ENCODE data around the gene DNAJB8.

Gene DNAJB8

DNA sequence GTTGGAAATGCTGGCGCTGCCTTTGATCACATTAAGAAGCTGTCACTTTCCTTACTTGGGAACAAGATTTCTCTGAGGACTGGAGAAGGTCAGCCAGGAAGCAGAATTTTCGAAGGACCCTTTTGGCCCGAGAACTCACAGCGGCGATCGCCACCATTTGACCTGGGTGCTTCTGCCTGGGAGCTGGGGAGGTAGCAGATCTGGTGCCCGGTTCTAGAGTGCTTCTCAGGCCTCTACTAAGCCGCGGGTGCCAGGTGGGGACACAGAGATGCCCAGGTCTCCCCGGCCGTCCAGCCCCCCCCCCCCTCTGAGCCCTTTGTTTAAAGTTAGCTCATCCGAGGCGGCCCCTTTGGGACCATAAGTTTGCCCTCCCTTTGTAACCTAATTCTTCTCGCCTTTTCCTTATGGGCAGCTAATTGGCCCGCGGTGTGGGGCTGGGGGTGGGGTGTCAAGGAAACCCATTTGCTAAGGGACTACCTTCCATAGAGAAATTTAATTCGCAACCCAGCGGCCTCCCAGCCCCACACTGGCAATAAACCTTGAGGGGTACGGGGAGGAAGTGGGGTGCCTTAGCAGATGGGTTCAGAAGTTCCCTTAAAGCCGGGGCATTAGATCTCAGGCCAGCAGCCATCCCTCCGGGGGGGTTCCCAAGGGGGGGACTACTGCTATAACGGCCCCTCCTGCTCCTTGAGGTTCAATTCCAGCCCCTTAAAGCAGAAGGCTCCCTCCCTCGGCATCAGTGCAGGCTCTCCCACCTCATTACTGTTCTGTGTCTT, 24.4 kb upstream of the DNAJB8 start:
- H3K36me3 Mint-ChIP-seq, result peaks cover 0 to 1% of the 10 kb centered on the region in 2 donors
- H3K27ac Mint-ChIP-seq, result peak overlapping the region; percentile 65
- ATAC-seq (replicated peaks), result no peak
- DNase-seq, result no peak
- H3K27me3 Mint-ChIP-seq, result peaks cover 62 to 87% of the 10 kb centered on the region in 2 donors
- peak overlapping the region in 1 of 2 donors; percentile 66 for H3K4me3 Mint-ChIP-seq
- H3K4me1 Mint-ChIP-seq, result peaks cover 33 to 64% of the 10 kb centered on the region in 2 donors
- no peaks in the 10 kb centered on the region for H3K9me3 Mint-ChIP-seq

DNA sequence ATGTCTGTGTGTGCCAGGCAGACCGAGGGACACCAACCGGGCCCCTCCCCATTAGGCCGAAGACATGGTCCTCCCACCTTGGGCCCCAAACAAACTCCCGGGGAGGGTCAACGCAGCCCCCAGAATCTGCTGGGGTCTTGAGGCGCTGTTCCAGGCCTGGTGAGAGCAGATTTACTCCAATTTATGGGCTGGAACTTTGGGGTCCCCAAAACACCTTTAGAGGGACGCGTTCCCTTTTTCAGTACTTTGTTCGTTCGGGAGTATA, 23.9 kb upstream of the DNAJB8 start:
- no peak for ATAC-seq (replicated peaks)
- no peak for DNase-seq
- Mint-ChIP-seq H3K4me3 (peak overlapping the region in 1 of 2 donors; percentile 12), H3K27ac (no peak overlapping the region), H3K36me3 (peaks cover 0 to 2% of the 10 kb centered on the region in 2 donors), H3K27me3 (peaks cover 62 to 87% of the 10 kb centered on the region in 2 donors), H3K4me1 (peaks cover 33 to 66% of the 10 kb centered on the region in 2 donors), H3K9me3 (no peaks in the 10 kb centered on the region)

DNA sequence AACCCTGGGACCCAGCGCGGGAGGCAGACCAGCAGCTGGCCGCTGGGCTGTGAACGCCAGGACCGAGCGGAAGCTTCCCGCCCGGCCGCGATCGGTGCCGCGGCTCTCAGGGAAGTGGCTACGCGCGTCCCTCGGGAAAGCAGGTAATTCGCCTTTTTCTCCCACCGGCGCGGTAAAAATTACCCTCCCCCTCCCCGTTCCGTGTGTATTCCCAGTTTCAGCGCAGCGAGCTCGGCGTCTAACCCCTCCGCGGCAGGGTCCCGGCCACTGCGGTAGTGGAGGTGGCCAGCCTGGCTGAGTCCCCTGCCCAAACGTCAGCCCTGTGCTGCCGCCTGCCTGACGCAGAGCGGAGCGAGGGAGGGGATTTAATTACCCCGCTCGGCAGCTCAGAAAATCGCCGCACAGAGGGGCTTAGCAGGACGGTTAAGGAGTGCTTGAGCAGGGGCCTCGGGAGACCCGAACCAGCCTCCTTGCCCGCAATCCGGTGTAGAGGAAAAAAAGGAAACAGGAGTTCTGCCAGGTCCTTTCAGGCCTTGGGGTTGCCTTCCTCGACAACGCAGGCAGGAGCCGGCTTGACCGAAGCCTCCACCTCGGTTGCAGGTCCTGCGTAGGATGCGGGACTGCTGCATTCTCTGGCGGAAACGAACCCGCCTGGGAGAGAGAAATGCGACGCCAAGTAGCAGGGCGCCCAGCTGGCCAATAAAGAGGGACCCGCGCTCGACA, 23.4 kb upstream of the DNAJB8 start:
- peaks cover 64 to 87% of the 10 kb centered on the region in 2 donors for H3K27me3 Mint-ChIP-seq
- H3K4me3 Mint-ChIP-seq, result peak overlapping the region; percentile 78 to 84
- peaks cover 0 to 2% of the 10 kb centered on the region in 2 donors for H3K36me3 Mint-ChIP-seq
- H3K9me3 Mint-ChIP-seq, result no peaks in the 10 kb centered on the region
- DNase-seq (no peak), ATAC-seq (replicated peaks) (no peak)
- H3K4me1 Mint-ChIP-seq, result peaks cover 33 to 66% of the 10 kb centered on the region in 2 donors
- peak overlapping the region; percentile 84 for H3K27ac Mint-ChIP-seq

GRCh38 chr3:128489674-128489926, 22.9 kb upstream of the DNAJB8 start:
- ATAC-seq (replicated peaks), result no peak
- Mint-ChIP-seq H3K4me3 (peak overlapping the region; percentile 78 to 84), H3K27me3 (peaks cover 64 to 87% of the 10 kb centered on the region in 2 donors), H3K27ac (peak overlapping the region; percentile 84), H3K9me3 (no peaks in the 10 kb centered on the region), H3K36me3 (peaks cover 0 to 2% of the 10 kb centered on the region in 2 donors), H3K4me1 (peaks cover 33 to 66% of the 10 kb centered on the region in 2 donors)
- DNase-seq, result no peak

- DNase-seq (no peak), ATAC-seq (replicated peaks) (peak in 1 of 2 donors; percentile 5)
- H3K27me3 Mint-ChIP-seq, result peaks cover 63 to 87% of the 10 kb centered on the region in 2 donors
- H3K4me3 Mint-ChIP-seq, result peak overlapping the region; percentile 78 to 84
- H3K27ac Mint-ChIP-seq, result no peak overlapping the region
- H3K4me1 Mint-ChIP-seq, result peaks cover 33 to 67% of the 10 kb centered on the region in 2 donors
- no peaks in the 10 kb centered on the region for H3K9me3 Mint-ChIP-seq
- peaks cover 0 to 2% of the 10 kb centered on the region in 2 donors for H3K36me3 Mint-ChIP-seq
Measured at GRCh38 chr3:128488991-128489673, 22.4 kb upstream of the DNAJB8 start.

- peaks cover 65 to 87% of the 10 kb centered on the region in 2 donors for H3K27me3 Mint-ChIP-seq
- H3K27ac Mint-ChIP-seq, result peak overlapping the region; percentile 20
- peak overlapping the region; percentile 77 to 84 for H3K4me3 Mint-ChIP-seq
- H3K36me3 Mint-ChIP-seq, result peaks cover 0 to 2% of the 10 kb centered on the region in 2 donors
- no peaks in the 10 kb centered on the region for H3K9me3 Mint-ChIP-seq
- no peak for DNase-seq
- peaks cover 38 to 71% of the 10 kb centered on the region in 2 donors for H3K4me1 Mint-ChIP-seq
- ATAC-seq (replicated peaks), result no peak
Measured at GRCh38 chr3:128488636-128488990, 21.9 kb upstream of the DNAJB8 start.

DNA sequence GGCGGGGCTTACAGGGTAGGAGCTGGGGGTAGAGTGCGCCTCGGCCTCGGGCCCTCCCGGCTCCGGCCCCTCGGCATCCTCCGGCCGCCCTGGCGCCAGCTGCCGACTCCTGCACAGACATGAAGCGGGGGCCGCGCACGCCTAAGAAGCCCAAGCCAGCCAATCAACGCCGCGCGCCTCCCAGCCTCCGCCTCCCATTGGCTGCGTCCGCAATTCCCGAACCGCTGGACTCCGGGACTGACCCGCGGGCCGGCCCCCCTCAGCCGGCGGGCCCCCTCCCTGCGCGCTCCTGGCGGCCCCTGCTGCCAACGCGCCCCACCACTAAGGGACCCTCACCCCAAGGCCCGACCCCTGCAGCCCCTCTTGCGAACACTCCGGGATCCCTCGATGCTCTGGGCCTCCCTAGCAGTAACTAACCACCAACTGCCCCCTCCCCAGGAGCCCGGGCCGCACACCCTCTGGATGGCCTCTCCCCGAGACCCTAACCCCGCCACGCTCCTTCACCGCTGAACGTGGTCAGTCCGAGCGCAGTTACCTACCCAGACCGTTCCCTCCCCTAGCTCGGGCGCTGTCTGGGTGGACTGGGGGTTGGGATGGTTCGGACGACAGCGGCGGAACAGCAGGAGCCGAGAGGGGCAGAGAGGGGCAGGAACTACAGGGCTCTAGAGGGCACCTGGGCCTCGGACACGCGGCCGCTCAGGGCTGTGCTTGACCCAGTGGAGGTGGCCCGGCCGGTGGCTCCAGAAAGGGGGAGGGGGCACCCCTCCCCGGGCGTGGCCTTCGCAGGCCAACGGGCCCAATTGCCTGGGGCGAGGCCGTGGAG, 21.3 kb upstream of the DNAJB8 start:
- Mint-ChIP-seq H3K9me3 (no peaks in the 10 kb centered on the region), H3K27me3 (peaks cover 67 to 88% of the 10 kb centered on the region in 2 donors), H3K27ac (peak overlapping the region; percentile 25), H3K36me3 (peaks cover 0 to 2% of the 10 kb centered on the region in 2 donors), H3K4me1 (peaks cover 39 to 73% of the 10 kb centered on the region in 2 donors), H3K4me3 (peak overlapping the region; percentile 84 to 88)
- DNase-seq (no peak), ATAC-seq (replicated peaks) (peak; percentile 41 to 44)

GRCh38 chr3:128487538-128487812, 20.8 kb upstream of the DNAJB8 start:
- H3K27me3 Mint-ChIP-seq, result peaks cover 72 to 93% of the 10 kb centered on the region in 2 donors
- no peak for DNase-seq
- peaks cover 41 to 75% of the 10 kb centered on the region in 2 donors for H3K4me1 Mint-ChIP-seq
- peak overlapping the region; percentile 66 for H3K27ac Mint-ChIP-seq
- peak in 1 of 2 donors; percentile 8 for ATAC-seq (replicated peaks)
- peaks cover 0 to 2% of the 10 kb centered on the region in 2 donors for H3K36me3 Mint-ChIP-seq
- H3K4me3 Mint-ChIP-seq, result peak overlapping the region; percentile 84 to 88
- no peaks in the 10 kb centered on the region for H3K9me3 Mint-ChIP-seq

DNA sequence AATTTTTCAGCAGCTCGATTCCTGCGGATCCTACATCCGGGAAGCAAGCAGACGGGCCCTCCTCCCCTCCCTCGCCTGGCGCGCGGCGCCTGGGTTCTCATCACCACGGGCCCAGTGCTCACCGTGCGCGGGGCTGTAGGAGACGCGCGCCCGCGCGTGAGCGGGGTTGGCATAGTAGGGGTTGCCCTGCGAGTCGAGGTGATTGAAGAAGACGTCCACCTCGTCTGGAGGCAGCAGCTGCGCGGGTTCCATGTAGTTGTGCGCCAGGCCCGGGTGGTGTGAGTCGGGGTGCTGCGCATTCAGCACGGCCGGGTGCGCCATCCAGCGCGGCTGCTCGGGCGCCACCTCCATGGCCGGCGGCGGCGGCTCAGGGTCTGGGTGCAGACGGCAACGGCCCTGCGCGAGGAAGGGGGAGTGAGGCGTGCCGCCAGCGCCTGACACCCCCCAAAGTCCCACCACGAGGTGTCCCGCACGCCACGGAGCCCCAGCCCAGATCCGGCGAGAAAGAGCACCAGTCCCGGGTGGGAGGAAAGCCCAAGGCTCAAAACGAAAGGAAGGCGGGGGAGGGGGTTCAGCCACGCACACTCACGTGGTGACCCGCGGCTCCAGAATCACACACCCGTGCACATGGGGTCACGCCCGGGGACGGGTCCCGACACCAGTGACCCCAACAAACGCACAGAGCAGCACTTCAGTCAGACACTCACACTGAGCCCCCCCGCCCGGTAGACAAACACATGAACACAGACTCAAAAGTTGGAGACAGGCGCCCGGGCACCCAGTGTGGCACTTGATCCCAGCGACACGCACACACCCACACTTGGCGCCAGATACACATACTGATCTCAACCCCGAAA, 20.2 kb upstream of the DNAJB8 start:
- no peak for DNase-seq
- Mint-ChIP-seq H3K4me1 (peaks cover 38 to 71% of the 10 kb centered on the region in 2 donors), H3K4me3 (peak overlapping the region; percentile 84 to 88), H3K27me3 (peaks cover 77 to 96% of the 10 kb centered on the region in 2 donors), H3K27ac (peak overlapping the region; percentile 66), H3K36me3 (peaks cover 0 to 2% of the 10 kb centered on the region in 2 donors), H3K9me3 (no peaks in the 10 kb centered on the region)
- ATAC-seq (replicated peaks), result peak in 1 of 2 donors; percentile 20

DNA sequence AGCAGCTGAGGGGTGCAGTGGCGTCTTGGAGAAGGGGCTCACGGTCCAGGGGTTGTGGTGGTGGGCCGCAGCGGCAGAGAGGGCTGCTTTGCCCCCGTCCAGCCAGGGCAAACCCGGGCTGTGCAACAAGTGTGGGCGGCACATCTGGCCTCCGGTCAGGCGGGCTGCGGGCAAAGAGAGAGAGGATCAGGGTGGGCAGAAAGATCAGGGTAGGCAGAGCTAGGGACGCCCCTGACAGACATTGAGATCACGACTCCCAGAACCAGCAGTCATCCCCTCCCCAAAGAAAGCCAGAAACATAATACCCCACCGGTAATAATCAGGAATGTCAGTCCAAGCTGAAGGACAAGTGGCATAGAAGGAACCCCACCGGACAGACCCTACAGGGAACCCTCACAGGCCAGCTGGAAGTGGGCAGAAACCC, 19.5 kb upstream of the DNAJB8 start:
- Mint-ChIP-seq H3K9me3 (no peaks in the 10 kb centered on the region), H3K27ac (no peak overlapping the region), H3K4me3 (peak overlapping the region; percentile 84 to 88), H3K27me3 (peaks cover 81 to 96% of the 10 kb centered on the region in 2 donors), H3K4me1 (peaks cover 33 to 64% of the 10 kb centered on the region in 2 donors), H3K36me3 (peaks cover 0 to 2% of the 10 kb centered on the region in 2 donors)
- no peak for ATAC-seq (replicated peaks)
- DNase-seq, result no peak

- DNase-seq, result no peak
- Mint-ChIP-seq H3K4me1 (peaks cover 33 to 60% of the 10 kb centered on the region in 2 donors), H3K27me3 (peaks cover 83 to 97% of the 10 kb centered on the region in 2 donors), H3K36me3 (peaks cover 0 to 2% of the 10 kb centered on the region in 2 donors), H3K27ac (no peak overlapping the region), H3K9me3 (no peaks in the 10 kb centered on the region), H3K4me3 (peak overlapping the region in 1 of 2 donors; percentile 17)
- ATAC-seq (replicated peaks), result no peak
Measured at GRCh38 chr3:128485282-128486204, 18.9 kb upstream of the DNAJB8 start.

- Mint-ChIP-seq H3K9me3 (no peaks in the 10 kb centered on the region), H3K36me3 (peaks cover 0 to 2% of the 10 kb centered on the region in 2 donors), H3K27me3 (peaks cover 85 to 97% of the 10 kb centered on the region in 2 donors), H3K4me3 (no peak overlapping the region), H3K27ac (no peak overlapping the region), H3K4me1 (peaks cover 28 to 51% of the 10 kb centered on the region in 2 donors)
- no peak for DNase-seq
- no peak for ATAC-seq (replicated peaks)
Measured at GRCh38 chr3:128484404-128485281, 18.0 kb upstream of the DNAJB8 start.
